GM21786 (cell line): ENCODE measurements around the gene CHAF1A.

ENCODE experiments used
- ATAC-seq: cut with Tn5 transposase; IDR thresholded peaks from one replicate; pipeline ENCODE4 v1.9.1; 2021; ENCODE audit not compliant: unreplicated experiment

Gene CHAF1A

GRCh38 chr19:4376991-4377781 is 25.3 kb upstream of the CHAF1A start:
- ATAC-seq, result no peak

- no peak for ATAC-seq
These were observed 23.6 kb upstream of the CHAF1A start for GRCh38 chr19:4378886-4379285.

DNA sequence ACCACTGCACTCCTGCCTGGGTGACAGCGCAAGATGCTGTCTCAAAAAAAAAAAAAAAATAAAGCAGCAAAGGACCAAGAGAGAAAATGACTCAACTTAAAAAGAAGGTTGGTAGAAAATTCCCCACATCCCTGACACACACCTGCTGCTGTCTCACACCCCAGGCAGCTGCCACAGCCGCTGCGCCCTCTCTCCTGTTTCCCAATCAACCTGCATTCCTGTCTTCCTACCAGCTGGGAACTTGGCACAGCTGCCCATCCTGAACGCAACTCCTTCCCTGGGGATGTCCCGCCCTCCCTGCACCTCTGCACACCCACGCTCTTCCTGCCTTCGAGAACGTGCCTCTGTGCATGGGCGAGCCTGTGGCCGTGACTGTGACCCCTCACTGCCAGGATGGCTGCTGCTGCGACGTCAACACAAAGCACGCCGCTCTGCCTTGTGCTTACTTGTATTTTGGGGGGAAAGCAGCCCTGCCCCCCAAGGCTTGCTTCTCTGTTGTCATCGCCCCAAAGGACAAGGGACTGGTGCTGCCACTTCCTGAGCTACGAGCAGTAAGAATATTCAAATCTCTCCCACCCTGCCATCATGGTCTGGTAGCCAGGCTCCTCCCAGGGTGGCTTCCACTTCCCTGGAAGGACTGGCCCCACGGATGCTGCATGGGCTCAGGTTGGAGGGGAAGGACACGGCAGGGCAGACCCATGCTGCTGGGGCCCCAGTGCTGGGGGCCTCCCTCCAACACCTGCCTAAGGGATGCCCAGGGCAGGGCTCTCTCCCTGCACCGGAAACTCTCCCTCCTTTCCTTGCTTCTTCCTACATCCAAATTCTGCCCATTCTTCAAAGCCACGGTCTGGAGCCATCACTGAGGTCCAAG is 22.8 kb upstream of the CHAF1A start:
- ATAC-seq, result no peak

- ATAC-seq, result no peak
These were observed 22.1 kb upstream of the CHAF1A start for GRCh38 chr19:4380254-4380727.

- no peak for ATAC-seq
These were observed 17.0 kb upstream of the CHAF1A start for GRCh38 chr19:4385291-4386040.

DNA sequence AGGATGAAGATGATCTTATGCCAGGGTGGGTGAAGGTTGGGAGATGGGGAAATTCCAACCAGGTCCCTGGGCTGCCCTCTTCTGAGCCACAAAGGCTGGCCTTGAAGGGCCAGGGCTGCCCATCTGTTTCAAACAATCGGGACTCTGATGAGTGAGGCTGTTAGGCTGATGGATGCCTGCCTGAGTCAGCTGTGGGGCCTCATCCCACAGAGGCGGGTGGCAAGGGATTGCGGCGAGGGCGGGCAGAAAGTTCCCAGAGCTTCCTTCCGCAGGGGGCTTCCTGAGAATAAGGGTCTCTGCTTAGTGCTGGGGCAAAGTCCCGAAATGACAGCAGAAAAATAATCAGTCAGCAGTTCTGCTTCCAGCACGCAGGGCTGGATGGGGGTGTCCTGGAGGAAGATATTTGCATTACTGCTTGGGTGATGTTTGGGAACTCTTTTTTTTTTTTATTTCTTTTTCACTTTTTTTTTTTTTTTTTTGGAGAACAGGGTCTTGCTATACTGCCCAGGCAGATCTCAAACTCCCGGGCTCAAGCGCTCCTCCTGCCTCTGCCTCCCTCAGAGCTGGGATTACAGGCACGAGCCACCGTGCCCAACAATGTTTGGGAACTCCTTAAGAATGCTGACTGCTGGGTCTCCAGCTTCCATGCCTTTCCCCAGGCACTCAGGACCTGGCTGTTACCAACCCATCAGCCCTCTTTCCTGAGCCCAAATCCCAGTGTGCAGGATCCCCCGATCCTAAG is 16.2 kb upstream of the CHAF1A start:
- ATAC-seq, result no peak

GRCh38 chr19:4388337-4389063 is 13.9 kb upstream of the CHAF1A start:
- no peak for ATAC-seq

DNA sequence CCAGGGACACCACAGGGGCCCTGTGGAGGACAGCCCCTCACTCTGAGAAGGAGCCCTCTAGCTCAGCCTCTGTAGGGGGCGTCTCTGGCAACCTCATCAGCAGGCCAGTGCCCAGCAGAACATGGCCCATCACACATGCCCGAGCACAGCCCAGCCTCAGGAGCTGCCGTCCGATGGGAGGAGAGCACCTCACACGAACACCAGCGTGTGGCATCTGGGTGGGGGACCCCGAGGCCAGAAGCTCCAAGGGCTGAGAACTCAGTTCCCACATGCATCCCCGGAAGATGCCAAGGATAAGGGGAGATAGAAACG is 13.4 kb upstream of the CHAF1A start:
- no peak for ATAC-seq

GRCh38 chr19:4389511-4390016 is 12.9 kb upstream of the CHAF1A start:
- no peak for ATAC-seq

GRCh38 chr19:4390017-4390566 is 12.3 kb upstream of the CHAF1A start:
- no peak for ATAC-seq

DNA sequence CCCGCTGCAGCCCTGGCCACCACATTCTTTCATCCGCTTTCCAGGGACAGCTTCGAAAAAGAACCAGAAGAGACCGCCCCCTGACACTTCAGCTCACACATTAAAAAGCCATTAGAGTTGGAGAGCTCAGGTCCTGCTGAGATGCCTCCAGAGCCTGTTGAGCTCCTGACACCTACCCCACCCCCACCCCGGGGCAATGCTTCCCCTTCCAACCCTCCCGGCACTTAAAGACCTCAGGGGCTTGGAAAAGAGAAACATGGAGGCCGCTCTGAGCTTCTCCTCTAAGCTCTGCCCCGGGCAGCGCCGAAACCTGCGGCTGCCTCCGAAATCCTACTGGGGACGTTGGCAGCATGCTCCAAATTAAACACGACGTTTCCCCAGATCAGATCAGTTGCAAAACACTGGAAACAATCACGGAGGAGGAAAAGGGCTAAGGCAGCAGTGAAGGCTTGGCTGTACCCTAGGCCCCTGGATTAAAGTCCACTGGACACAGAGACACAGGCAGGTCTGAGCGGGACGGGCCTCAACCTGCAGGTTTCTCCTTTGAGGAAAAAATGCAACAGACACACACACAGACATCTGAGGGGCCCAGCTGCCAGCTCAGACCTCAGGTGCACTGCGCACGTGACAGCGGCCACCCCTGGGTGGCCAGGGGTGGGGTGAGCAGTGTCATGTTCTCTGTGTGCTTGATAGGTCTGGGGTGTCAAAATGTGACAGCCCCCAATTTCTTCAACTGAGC is 11.7 kb upstream of the CHAF1A start:
- ATAC-seq, result no peak

GRCh38 chr19:4391306-4391693 is 11.1 kb upstream of the CHAF1A start:
- no peak for ATAC-seq

- ATAC-seq, result no peak
These were observed 10.5 kb upstream of the CHAF1A start for GRCh38 chr19:4391701-4392483.

DNA sequence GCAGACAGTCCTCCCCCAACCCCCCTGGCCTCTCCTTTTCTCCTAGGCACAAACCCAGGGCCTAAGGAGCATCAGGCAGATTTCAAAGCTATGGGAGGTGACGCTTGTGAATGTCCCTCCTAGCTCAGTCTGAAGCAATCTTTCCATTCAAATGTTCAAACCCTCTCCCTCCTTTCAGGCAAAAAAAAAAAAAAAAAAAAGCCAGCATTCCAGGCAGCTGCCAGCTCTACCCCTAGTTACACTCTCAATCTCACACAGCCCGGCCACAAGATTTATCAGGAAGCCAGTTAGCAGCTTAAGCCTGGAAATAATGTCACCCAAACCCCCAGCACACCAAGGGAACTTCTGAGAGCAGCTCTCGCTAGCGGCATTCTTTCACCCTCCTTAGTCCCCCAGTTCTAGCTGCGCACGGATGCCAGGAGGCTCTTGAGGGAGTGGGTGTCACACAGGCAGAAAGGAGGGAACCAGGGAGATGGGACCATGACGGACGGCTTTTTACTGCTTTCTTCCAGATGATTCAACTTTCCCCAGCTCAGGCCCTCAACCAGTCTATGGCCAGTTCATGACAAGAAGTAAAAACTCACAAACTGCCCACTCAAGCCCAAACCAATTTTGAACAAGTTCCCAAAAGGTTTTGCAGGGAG is 8.4 kb upstream of the CHAF1A start:
- no peak for ATAC-seq

DNA sequence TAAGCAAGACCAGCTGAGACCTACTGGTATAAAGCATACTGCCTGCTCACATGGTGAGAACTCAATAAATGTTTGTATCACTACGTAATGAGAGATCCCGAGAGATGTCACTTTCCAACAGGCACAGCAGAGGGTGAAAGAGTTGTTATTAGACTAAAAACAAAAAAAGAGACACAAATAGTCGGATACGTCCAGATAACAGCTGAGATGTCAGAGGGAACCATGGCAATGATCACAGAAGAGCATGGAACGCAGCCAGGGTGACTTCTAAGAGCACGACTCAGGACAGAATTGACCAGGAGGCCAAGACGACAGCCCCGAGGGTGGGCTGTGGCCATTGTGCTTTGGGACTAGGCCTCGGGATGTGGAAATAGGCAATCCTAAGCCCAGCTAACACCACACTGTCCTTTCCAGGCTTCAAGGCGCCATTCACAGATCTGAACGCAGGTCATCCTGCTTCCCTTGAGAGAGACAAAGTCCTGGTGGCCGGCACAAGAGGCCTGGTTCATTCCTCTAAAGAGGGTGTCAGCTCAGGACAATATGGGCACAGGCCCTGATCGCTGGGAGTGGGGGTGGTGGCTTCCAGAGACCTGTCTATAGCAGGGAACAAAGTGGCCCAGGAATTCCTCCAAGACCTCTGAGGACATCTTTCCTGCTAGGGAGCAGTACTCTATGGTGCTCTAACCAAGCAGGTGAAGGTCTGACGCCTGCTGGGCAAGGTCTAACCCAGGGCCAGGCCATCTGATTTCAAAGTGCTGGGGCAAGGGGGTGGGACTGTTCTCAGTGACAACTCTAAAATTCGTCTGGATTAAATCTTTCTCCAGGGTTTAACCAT is 5.3 kb upstream of the CHAF1A start:
- ATAC-seq, result no peak

DNA sequence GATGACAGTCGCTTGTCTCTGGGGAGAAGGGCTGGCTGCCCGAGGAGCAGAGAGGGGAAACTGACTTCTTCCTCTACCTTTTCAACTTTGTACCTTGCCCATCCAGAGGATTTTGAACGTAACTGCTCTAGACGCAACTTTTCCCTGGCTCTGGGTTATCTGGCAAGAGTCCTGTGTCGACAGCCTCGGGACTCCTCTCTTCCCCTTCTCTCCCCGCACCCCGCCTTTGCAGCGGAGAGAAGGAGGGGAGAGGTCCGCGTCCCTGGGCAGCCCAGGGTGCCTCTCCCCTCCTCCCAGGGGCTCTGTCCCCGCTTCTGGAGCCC is 2.7 kb upstream of the CHAF1A start:
- peak; percentile 1 for ATAC-seq
